Kidney (tissue), 14 donors: ENCODE data around the gene SMIM29. TPM values are rescaled to one million over a fixed set of nuclear protein-coding genes. Genes with fewer than 3 reads are reported as not detected.

ENCODE experiments used
- DNase-seq, 5 donors: peaks; one replicate each; pipeline ENCODE4 v3.0.0-alpha.2; 2013 to 2020
- FAIRE-seq: peaks from 2 replicates; lab custom pipeline; 2012; peaks lifted over from hg19 to GRCh38; lab: Jason Lieb, UNC
- H3K27ac ChIP-seq, 2 donors: one replicate each; pipeline ENCODE4 v1.7.0; 2013; ENCODE audit warnings: low read depth in 2 of 2, low read length in 2 of 2, inconsistent platforms in 1 of 2
- H3K27me3 ChIP-seq: one replicate; pipeline ENCODE4 v1.7.1; 2013; ENCODE audit warnings: low read length, inconsistent platforms; ENCODE audit not compliant: control insufficient read depth, insufficient read depth
- H3K36me3 ChIP-seq, 3 donors: one replicate each; pipeline versions ENCODE4 v1.7.0 to v1.7.1; 2013; ENCODE audit warnings: low read length in 3 of 3, control low read depth in 1 of 3, inconsistent platforms in 1 of 3; ENCODE audit not compliant: insufficient read depth in 3 of 3, control insufficient read depth in 2 of 3
- H3K4me1 ChIP-seq, 3 donors: one replicate each; pipeline versions ENCODE4 v1.7.0 to v1.7.1; 2013; ENCODE audit warnings: low read length in 3 of 3, inconsistent platforms in 1 of 3, low read depth in 1 of 3; ENCODE audit not compliant: control insufficient read depth in 2 of 3, insufficient read depth in 2 of 3
- H3K4me3 ChIP-seq, 3 donors: one replicate each; pipeline versions ENCODE4 v1.7.0 to v1.8.1; 2013; ENCODE audit warnings: low read length in 3 of 3, control low read depth in 1 of 3, inconsistent platforms in 1 of 3
- H3K9ac ChIP-seq, 3 donors: one replicate each; pipeline versions ENCODE4 v1.7.0 to v1.7.1; 2013; ENCODE audit warnings: low read length in 3 of 3, control low read depth in 1 of 3, inconsistent platforms in 1 of 3
- H3K9me3 ChIP-seq, 3 donors: one replicate each; pipeline versions ENCODE4 v1.7.0 to v1.7.1; 2013; ENCODE audit warnings: low read length in 3 of 3, control low read depth in 1 of 3, inconsistent platforms in 1 of 3; ENCODE audit not compliant: control insufficient read depth in 2 of 3, insufficient read depth in 1 of 3
- CTCF ChIP-seq: IDR thresholded peaks from 3 replicates; pipeline ENCODE4 v1.5.1; 2012; ENCODE audit warnings: mild to moderate bottlenecking, moderate library complexity, borderline replicate concordance; ENCODE audit not compliant: insufficient read depth; ENCODE audit errors: extremely low read depth
- intact Hi-C: fragments of 100-400 bp; cut with DNase I; formaldehyde crosslinking; loops from one replicate; pipeline ENCODE4 v1.11.1; 2022
- polyA plus RNA-seq: library from polyadenylated mRNA; stranded (reverse); fragments of 350-450 nt; fragmentation: Illumina TruSeq; extraction: RNeasy Lipid Tissue Mini Kit (QIAGEN cat#74804); gene quantifications from one replicate; pipeline ENCODE4 v1.2.3, GENCODE V29; 2014; ENCODE audit warnings: low read depth, low replicate concordance; ENCODE audit not compliant: insufficient read depth
- total RNA-seq: library from RNA; stranded (reverse); fragmentation: NEBNext Ultra II Directional; extraction: Animal tissue kit (Norgen Biotek cat#: 25700); gene quantifications from one replicate; pipeline ENCODE4 v1.2.1, GENCODE V29; 2021
- donor health status: control.
- donor health status: control.
- donor health status: control.
- donor health status: control.
- donor health status: control.
- donor health status: DM: yes; HTN: yes; CAD: no.
- donor health status: Normal renal cell carcinoma (clear cell type).

SMIM29 gene
- total and polyA plus RNA-seq, 2 donors from 2014 or later = 22.6 to 53.5 TPM

- Histone ChIP-seq H3K36me3 (peaks cover 2 to 13% (median 9%) of the 10 kb centered on the region in 3 donors), H3K9ac (no peak overlapping the region), H3K9me3 (no peaks in the 10 kb centered on the region), H3K4me3 (no peak overlapping the region), H3K27me3 (no peaks in the 10 kb centered on the region), H3K4me1 (no peaks in the 10 kb centered on the region), H3K27ac (no peak overlapping the region)
- DNase-seq = no peak
- no peak for FAIRE-seq
- TF ChIP-seq CTCF = no peak
- intact Hi-C loops = no loop called here
These were observed 40.3 kb upstream of the SMIM29 start for GRCh38 chr6:34289137-34289536.

- intact Hi-C loops = no loop called here
These were observed 39.8 kb upstream of the SMIM29 start for GRCh38 chr6:34288581-34288980.

GRCh38 chr6:34285448-34286164 is 36.8 kb upstream of the SMIM29 start:
- no peak overlapping the region for H3K27ac ChIP-seq
- intact Hi-C loops = no loop called here
- H3K4me1 ChIP-seq = peaks cover 0 to 2% (median 0%) of the 10 kb centered on the region in 3 donors
- H3K9me3 ChIP-seq = no peaks in the 10 kb centered on the region
- DNase-seq (no peak), FAIRE-seq (no peak)
- no peak for TF ChIP-seq CTCF
- no peaks in the 10 kb centered on the region for H3K27me3 ChIP-seq
- H3K4me3 ChIP-seq = no peak overlapping the region
- H3K9ac ChIP-seq = no peak overlapping the region
- peaks cover 0 to 4% (median 2%) of the 10 kb centered on the region in 3 donors for H3K36me3 ChIP-seq

More at GRCh38 chr6:34288581-34288980, 39.8 kb upstream of the SMIM29 start:
- Histone ChIP-seq H3K27me3 (no peaks in the 10 kb centered on the region), H3K4me3 (no peak overlapping the region), H3K9ac (no peak overlapping the region), H3K27ac (no peak overlapping the region), H3K9me3 (no peaks in the 10 kb centered on the region), H3K4me1 (peaks cover 0 to 2% (median 0%) of the 10 kb centered on the region in 3 donors), H3K36me3 (peaks cover 2 to 13% (median 9%) of the 10 kb centered on the region in 3 donors)
- FAIRE-seq = no peak
- no peak for TF ChIP-seq CTCF
- no peak for DNase-seq
